ENCODE data around the gene KIAA1217.

KIAA1217 gene

GRCh38 chr10:24528946-24529345 lies 320.0 kb downstream of the KIAA1217 start:
- no peak for TF ChIP-seq CTCF (IDR thresholded peaks at IDR 0.05; ENCODE audit: low read depth, low read length, missing control alignments)
- DNase-seq (ENCODE audit: extremely low read depth, low read depth), result no peak

GRCh38 chr10:24531439-24531838 lies 322.5 kb downstream of the KIAA1217 start:
- no peak for DNase-seq (ENCODE audit: extremely low read depth, low read depth)
- H3K4me3 ChIP-seq (replicated peaks; ENCODE audit: low read depth, low read length), result no peak overlapping the region
- no peak for TF ChIP-seq CTCF (IDR thresholded peaks at IDR 0.05; ENCODE audit: low read depth, low read length, missing control alignments)

More at GRCh38 chr10:24528946-24529345, 320.0 kb downstream of the KIAA1217 start:
- H3K4me3 ChIP-seq (replicated peaks; ENCODE audit: low read depth, low read length), result no peak overlapping the region

GRCh38 chr10:24533981-24534380 lies 325.0 kb downstream of the KIAA1217 start:
- no peak overlapping the region for H3K4me3 ChIP-seq (replicated peaks; ENCODE audit: low read depth, low read length)
- no peak for DNase-seq (ENCODE audit: extremely low read depth, low read depth)
- no peak for TF ChIP-seq CTCF (IDR thresholded peaks at IDR 0.05; ENCODE audit: low read depth, low read length, missing control alignments)

GRCh38 chr10:24536636-24537035 lies 327.7 kb downstream of the KIAA1217 start:
- no peak for DNase-seq (ENCODE audit: extremely low read depth, low read depth)
- H3K4me3 ChIP-seq (replicated peaks; ENCODE audit: low read depth, low read length), result no peak overlapping the region
- TF ChIP-seq CTCF (IDR thresholded peaks at IDR 0.05; ENCODE audit: low read depth, low read length, missing control alignments), result no peak

- no peak overlapping the region for H3K4me3 ChIP-seq (replicated peaks; ENCODE audit: low read depth, low read length)
- no peak for DNase-seq (ENCODE audit: extremely low read depth, low read depth)
- no peak for TF ChIP-seq CTCF (IDR thresholded peaks at IDR 0.05; ENCODE audit: low read depth, low read length, missing control alignments)
Measured at GRCh38 chr10:24541239-24541753, 332.4 kb downstream of the KIAA1217 start.

GRCh38 chr10:24542314-24543270 lies 333.7 kb downstream of the KIAA1217 start:
- no peak for TF ChIP-seq CTCF (IDR thresholded peaks at IDR 0.05; ENCODE audit: low read depth, low read length, missing control alignments)
- no peak for DNase-seq (ENCODE audit: extremely low read depth, low read depth)
- H3K4me3 ChIP-seq (replicated peaks; ENCODE audit: low read depth, low read length), result no peak overlapping the region

Data from HFF-Myc (cell line).